Measurements from ENCODE around the gene PEX5. TPM values are rescaled to one million over a fixed set of nuclear protein-coding genes. Genes with fewer than 3 reads are reported as not detected.
A peak's percentile ranks its signal among the peaks of the same experiment; 100 is the strongest.

The PEX5 gene
- total RNA-seq: 10 to 100 TPM; 58.1 to 70.6 (median 65.7) TPM

DNA sequence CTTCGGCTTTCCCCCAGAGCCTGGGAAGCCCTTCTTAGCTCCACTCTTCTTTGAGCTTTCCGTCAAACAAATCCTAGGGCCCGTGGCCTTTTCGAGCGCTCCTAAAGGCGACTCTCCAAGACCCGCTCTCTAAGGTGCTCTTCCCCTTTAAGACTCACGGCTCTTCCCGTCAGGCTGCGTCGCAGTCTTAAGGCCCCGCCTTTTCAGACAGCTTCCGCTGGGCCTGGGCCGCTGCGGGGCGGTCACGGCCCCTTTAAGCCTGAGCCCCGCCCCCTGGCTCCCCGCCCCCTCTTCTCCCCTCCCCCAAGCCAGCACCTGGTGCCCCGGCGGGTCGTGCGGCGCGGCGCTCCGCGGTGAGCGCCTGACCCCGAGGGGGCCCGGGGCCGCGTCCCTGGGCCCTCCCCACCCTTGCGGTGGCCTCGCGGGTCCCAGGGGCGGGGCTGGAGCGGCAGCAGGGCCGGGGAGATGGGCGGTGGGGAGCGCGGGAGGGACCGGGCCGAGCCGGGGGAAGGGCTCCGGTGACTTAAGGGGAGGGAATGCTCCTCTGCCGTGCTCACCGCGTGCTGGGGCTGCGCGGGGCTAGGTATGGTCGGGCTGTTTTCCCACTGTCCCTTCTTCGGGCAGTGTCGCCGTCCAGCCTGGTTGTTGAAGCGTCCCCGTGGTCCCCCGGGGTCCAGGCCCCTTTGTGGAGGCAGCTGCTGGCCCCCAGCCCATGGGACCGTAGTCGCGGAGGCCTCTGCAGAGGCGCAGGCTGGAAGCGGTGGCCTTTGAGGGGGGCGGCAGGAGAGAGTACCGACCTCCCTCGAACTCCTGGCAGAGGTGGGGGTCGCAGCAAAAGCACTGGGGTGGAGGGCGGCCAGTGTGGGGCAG is at the start of gene PEX5:
Gene PEX5, plus strand, starts transcription at position 289 of the 870 bp plus-strand sequence. CDS start 692 bp downstream, outside the sequence.
- DNase-seq (ENCODE audit: low spot score in 2 of 2): peak; percentile 77 to 78
- H3K27ac ChIP-seq: peak within 1 kb of the TSS; percentile 77 to 98 (median 96)
- WGBS, 2 donors: 0 to 1% methylated on average over 7 to 45 of the region's 68 CpGs
- H3K36me3 ChIP-seq: peaks cover 0 to 29% (median 0%) of the 10 kb centered on the region in 3 donors
- TF ChIP-seq POLR2A (IDR thresholded peaks at IDR 0.05): peak in 1 of 2 donors; percentile 61
- TF ChIP-seq EP300 (IDR thresholded peaks at IDR 0.05): peak in 1 of 2 donors; percentile 77
- TF ChIP-seq, protein P1, sequence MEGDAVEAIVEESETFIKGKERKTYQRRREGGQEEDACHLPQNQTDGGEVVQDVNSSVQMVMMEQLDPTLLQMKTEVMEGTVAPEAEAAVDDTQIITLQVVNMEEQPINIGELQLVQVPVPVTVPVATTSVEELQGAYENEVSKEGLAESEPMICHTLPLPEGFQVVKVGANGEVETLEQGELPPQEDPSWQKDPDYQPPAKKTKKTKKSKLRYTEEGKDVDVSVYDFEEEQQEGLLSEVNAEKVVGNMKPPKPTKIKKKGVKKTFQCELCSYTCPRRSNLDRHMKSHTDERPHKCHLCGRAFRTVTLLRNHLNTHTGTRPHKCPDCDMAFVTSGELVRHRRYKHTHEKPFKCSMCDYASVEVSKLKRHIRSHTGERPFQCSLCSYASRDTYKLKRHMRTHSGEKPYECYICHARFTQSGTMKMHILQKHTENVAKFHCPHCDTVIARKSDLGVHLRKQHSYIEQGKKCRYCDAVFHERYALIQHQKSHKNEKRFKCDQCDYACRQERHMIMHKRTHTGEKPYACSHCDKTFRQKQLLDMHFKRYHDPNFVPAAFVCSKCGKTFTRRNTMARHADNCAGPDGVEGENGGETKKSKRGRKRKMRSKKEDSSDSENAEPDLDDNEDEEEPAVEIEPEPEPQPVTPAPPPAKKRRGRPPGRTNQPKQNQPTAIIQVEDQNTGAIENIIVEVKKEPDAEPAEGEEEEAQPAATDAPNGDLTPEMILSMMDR (IDR thresholded peaks at IDR 0.05): no peak
- H3K27me3 ChIP-seq: no peaks in the 10 kb centered on the region
- H3K4me3 ChIP-seq: peak within 1 kb of the TSS; percentile 73 to 95 (median 84)
- H3K9me3 ChIP-seq: no peaks in the 10 kb centered on the region
- peaks cover 0 to 39% (median 14%) of the 10 kb centered on the region in 4 donors for H3K4me1 ChIP-seq

DNA sequence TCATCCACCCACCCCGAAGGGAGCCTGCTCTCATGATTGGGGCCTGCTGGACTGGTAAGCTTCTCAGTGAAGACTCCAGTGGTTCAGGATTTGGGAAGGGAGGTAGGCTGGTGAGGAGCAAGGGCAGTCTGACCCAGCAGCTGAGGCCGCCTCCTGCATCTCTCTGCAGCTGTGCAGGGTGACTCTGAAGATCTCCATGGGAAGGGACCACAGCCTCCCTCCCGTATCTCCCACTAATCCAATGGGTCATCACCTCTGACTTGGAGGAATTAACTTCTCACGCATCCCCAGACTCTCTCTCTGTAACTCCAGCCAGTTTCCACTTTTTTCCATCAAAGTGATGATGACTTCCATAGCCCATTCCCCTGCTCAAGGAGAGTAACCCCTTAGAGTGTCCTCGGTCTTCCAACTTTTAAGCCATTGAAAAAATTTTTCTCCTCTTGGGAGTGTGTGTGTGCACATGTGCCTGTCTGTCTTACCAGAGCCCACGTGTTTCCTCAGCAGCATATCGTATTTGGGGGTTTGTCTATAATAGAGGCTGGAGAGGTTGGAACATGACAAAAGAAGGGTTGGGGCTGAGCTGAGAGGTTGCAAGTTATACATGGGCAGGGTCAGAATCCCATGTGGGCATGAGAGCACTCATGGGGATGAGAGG is 48.0 kb upstream of the PEX5 start:
- TF ChIP-seq POLR2A (IDR thresholded peaks at IDR 0.05): no peak
- TF ChIP-seq, protein P1 (IDR thresholded peaks at IDR 0.05): no peak
- TF ChIP-seq EP300 (IDR thresholded peaks at IDR 0.05): no peak
- Histone ChIP-seq H3K27ac (no peak overlapping the region), H3K27me3 (no peaks in the 10 kb centered on the region), H3K9me3 (no peaks in the 10 kb centered on the region), H3K4me3 (no peak overlapping the region), H3K36me3 (peaks cover 0 to 60% (median 4%) of the 10 kb centered on the region in 3 donors), H3K4me1 (peaks cover 0 to 20% (median 8%) of the 10 kb centered on the region in 4 donors)
- 86 to 88% methylated on average over 7 of the region's 7 CpGs for WGBS, 2 donors
- no peak for DNase-seq (ENCODE audit: low spot score in 2 of 2)

DNA sequence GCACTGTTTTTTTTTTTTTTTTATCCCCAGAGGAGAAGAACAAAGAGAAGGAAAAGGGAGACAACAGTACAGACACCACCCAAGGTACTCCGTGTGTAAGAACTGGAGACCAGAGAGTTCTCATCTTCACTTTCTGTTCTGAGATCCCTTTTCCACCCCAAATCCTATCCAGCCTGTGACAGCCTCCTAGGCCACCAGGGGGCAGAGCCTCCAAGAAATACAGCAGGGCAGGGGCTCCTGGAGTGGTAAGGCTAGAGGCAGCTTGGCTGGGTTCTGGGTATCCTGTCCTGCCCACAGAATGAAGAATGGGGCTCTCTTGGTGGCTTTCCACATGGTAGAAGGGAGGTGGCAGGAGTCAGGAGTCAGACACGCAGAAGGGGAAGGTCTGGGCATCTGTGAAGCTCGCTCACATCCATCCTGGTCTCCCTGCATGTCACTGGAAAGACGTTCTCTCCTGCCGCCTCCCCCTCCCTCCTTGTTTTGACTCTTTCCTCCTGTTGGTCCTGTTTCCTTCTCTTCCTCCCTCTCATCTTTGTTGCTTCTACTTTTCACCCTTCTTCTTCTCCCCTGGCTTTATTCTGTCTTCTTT is 47.3 kb upstream of the PEX5 start:
- DNase-seq (ENCODE audit: low spot score in 2 of 2): peak; percentile 30 to 70
- Histone ChIP-seq H3K9me3 (no peaks in the 10 kb centered on the region), H3K36me3 (peaks cover 0 to 59% (median 0%) of the 10 kb centered on the region in 3 donors), H3K27ac (peak overlapping the region in 1 of 4 donors; percentile 10), H3K27me3 (no peaks in the 10 kb centered on the region), H3K4me3 (no peak overlapping the region), H3K4me1 (peaks cover 0 to 20% (median 8%) of the 10 kb centered on the region in 4 donors)
- TF ChIP-seq POLR2A (IDR thresholded peaks at IDR 0.05) (no peak), EP300 (IDR thresholded peaks at IDR 0.05) (no peak)
- TF ChIP-seq, protein P1 (IDR thresholded peaks at IDR 0.05): peak; percentile 32 to 64 (median 54)
- WGBS, 2 donors: 65 to 77% methylated on average over 5 of the region's 5 CpGs

DNA sequence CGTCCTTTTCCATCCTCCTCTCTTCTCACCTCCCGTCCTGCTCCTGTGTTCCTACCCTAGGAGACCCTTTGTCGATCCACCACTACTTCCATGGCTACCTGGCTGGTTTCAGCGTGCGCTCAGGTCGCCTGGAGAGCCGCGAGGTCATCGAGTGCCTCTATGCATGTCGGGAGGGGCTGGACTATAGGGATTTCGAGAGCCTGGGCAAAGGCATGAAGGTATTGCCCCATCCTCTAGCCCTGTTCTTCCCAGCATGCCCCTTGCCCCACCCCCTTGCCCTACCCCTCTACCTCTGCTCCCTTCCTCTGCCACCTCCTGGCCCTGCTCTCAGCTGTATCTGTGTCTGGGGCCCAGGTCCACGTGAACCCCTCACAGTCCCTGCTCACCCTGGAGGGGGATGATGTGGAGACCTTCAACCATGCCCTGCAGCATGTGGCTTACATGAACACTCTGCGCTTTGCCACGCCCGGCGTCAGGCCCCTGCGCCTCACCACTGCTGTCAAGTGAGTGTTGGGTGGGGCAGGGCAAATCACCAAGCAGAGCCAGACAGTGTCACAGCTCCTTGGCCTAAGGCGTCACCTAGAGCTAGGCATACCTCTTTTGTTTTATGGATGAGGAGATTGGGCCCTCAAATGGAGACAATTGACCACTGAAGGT is 46.5 kb upstream of the PEX5 start:
- Histone ChIP-seq H3K27ac (no peak overlapping the region), H3K4me1 (peaks cover 0 to 20% (median 8%) of the 10 kb centered on the region in 4 donors), H3K9me3 (no peaks in the 10 kb centered on the region), H3K27me3 (no peaks in the 10 kb centered on the region), H3K36me3 (peaks cover 0 to 53% (median 0%) of the 10 kb centered on the region in 3 donors), H3K4me3 (no peak overlapping the region)
- TF ChIP-seq, protein P1 (IDR thresholded peaks at IDR 0.05): no peak
- WGBS, 2 donors: 92 to 93% methylated on average over 16 to 18 of the region's 18 CpGs
- no peak for DNase-seq (ENCODE audit: low spot score in 2 of 2)
